Endothelial cell of umbilical vein (primary cell): ENCODE results near the gene SHISA5. TPM values are rescaled to one million over a fixed set of nuclear protein-coding genes. Genes with fewer than 3 reads are reported as not detected.

Experiments
- BruUV-seq: library from RNA; stranded (reverse); fragments of 400-500 nt; replicated peaks from 2 replicates; lab custom pipeline; 2021; lab: Mats Ljungman, UMichigan
- CTCF ChIA-PET: fragments of 300-600, 350-600 bp; sonication (Branson Sonifier 250); formaldehyde crosslinking; loops from one replicate; lab custom pipeline; 2021; ENCODE audit warnings: antibody characterized with exemption, inconsistent platforms; lab: Charles Lee
- POLR2A ChIA-PET: fragments of 300-600, 350-600 bp; sonication (Branson Sonifier 250); formaldehyde crosslinking; loops from one replicate; lab custom pipeline; 2021; ENCODE audit warnings: antibody characterized with exemption, inconsistent platforms; lab: Charles Lee
- DNase-seq: peaks from one replicate; pipeline ENCODE4 v3.0.0-alpha.2; 2011; ENCODE audit warnings: low read depth, low spot score
- FAIRE-seq: peaks from 2 replicates; lab custom pipeline; 2011; peaks lifted over from hg19 to GRCh38; lab: Jason Lieb, UNC
- H2AFZ ChIP-seq: 2 replicates; pipeline ENCODE4 v1.6.0; 2012; ENCODE audit warnings: low read depth, low read length, control low read depth, inconsistent platforms
- H3K27ac ChIP-seq: 2 replicates; pipeline ENCODE4 v1.5.1; 2011; ENCODE audit warnings: low read depth, mild to moderate bottlenecking, control low read depth, low read length, moderate library complexity; ENCODE audit not compliant: insufficient read depth
- H3K27me3 ChIP-seq, 2 experiments: 2 replicates each; pipeline versions ENCODE4 v1.6.0 to v1.6.1; 2011; ENCODE audit warnings: low read length in 2 of 2, mixed read lengths in 1 of 2; ENCODE audit not compliant: control insufficient read depth in 2 of 2, insufficient read depth in 2 of 2
- H3K36me3 ChIP-seq, 2 experiments: 2 replicates in 1 of 2; 3 replicates in 1 of 2; pipeline ENCODE4 v1.5.1; 2011; ENCODE audit warnings: low read length in 2 of 2, mild to moderate bottlenecking in 1 of 2, moderate library complexity in 1 of 2; ENCODE audit not compliant: control insufficient read depth in 2 of 2, insufficient read depth in 2 of 2; ENCODE audit errors: extremely low read depth in 1 of 2
- H3K4me1 ChIP-seq: 3 replicates; pipeline ENCODE4 v1.5.1; 2011; ENCODE audit warnings: mild to moderate bottlenecking, low read length; ENCODE audit not compliant: control insufficient read depth, insufficient read depth; ENCODE audit errors: extremely low read depth
- H3K4me2 ChIP-seq: 2 replicates; pipeline ENCODE4 v1.6.1; 2011; ENCODE audit warnings: low read length, control low read depth, mixed read lengths; ENCODE audit not compliant: insufficient read depth
- H3K4me3 ChIP-seq, 3 experiments: fragments of 200-600 bp in 1 of 3; sonication (generic), shearing (Covaris generic) in 1 of 3; replicated peaks in 1 of 3; 2 replicates each; pipeline ENCODE4 v1.5.1; 2011 to 2016; ENCODE audit warnings: control low read depth in 3 of 3, low read length in 3 of 3, mild to moderate bottlenecking in 2 of 3, inconsistent platforms in 1 of 3, low read depth in 1 of 3, moderate library complexity in 1 of 3; ENCODE audit not compliant: insufficient read depth in 1 of 3
- H3K79me2 ChIP-seq: 2 replicates; pipeline ENCODE4 v1.6.0; 2012; ENCODE audit warnings: low read length, inconsistent platforms; ENCODE audit not compliant: control insufficient read depth, insufficient read depth
- H3K9ac ChIP-seq: replicated peaks from 2 replicates; pipeline ENCODE3; 2011; ENCODE audit warnings: low read length, control low read depth; ENCODE audit not compliant: insufficient read depth; ENCODE audit errors: extremely low read depth
- H3K9me1 ChIP-seq: replicated peaks from 3 replicates; pipeline ENCODE4 v1.6.0; 2011; ENCODE audit warnings: mild to moderate bottlenecking, low read length; ENCODE audit not compliant: control insufficient read depth, insufficient read depth; ENCODE audit errors: extremely low read depth
- H3K9me3 ChIP-seq: replicated peaks from 2 replicates; pipeline ENCODE4 v1.5.1; 2012; ENCODE audit warnings: low read length, inconsistent platforms; ENCODE audit not compliant: control insufficient read depth, insufficient read depth
- H4K20me1 ChIP-seq: replicated peaks from 2 replicates; pipeline ENCODE3; 2011; ENCODE audit warnings: mild to moderate bottlenecking, low read length; ENCODE audit not compliant: control insufficient read depth, insufficient read depth; ENCODE audit errors: extremely low read depth
- EZH2 ChIP-seq: IDR thresholded peaks from 2 replicates; pipeline ENCODE4 v1.6.1; 2012; ENCODE audit warnings: borderline replicate concordance, low read depth, mild to moderate bottlenecking, moderate library complexity, low read length, inconsistent platforms; ENCODE audit not compliant: severe bottlenecking
- FOS ChIP-seq: IDR thresholded peaks from 2 replicates; pipeline ENCODE4 v1.6.1; 2011; ENCODE audit warnings: mild to moderate bottlenecking, low read length, moderate library complexity, borderline replicate concordance; ENCODE audit not compliant: insufficient read depth
- GATA2 ChIP-seq: IDR thresholded peaks from 2 replicates; pipeline ENCODE4 v1.7.0; 2011; ENCODE audit warnings: low read depth, mild to moderate bottlenecking, moderate library complexity, mixed read lengths, low read length; ENCODE audit not compliant: insufficient read length, insufficient read depth
- JUN ChIP-seq: IDR thresholded peaks from 2 replicates; pipeline ENCODE4 v1.6.1; 2011; ENCODE audit warnings: borderline replicate concordance, low read depth; ENCODE audit not compliant: insufficient read length, insufficient read depth
- MAX ChIP-seq: IDR thresholded peaks from 2 replicates; pipeline ENCODE4 v1.6.1; 2011; ENCODE audit not compliant: insufficient read depth, insufficient read length
- MYC ChIP-seq: IDR thresholded peaks from one replicate; pipeline ENCODE4 v1.6.1; 2011; ENCODE audit warnings: mild to moderate bottlenecking, low read depth, low read length
- POLR2A ChIP-seq: IDR thresholded peaks from 2 replicates; pipeline ENCODE4 v1.6.1; 2012; ENCODE audit warnings: low read depth, mild to moderate bottlenecking, control low read depth, low read length
- POLR2AphosphoS5 ChIP-seq: IDR thresholded peaks from 2 replicates; pipeline ENCODE4 v1.6.1; 2012; ENCODE audit warnings: low read depth, mild to moderate bottlenecking, control low read depth, low read length, moderate library complexity; ENCODE audit not compliant: insufficient read depth
- dilution Hi-C: fragments of 300-500 bp; cut with MboI; formaldehyde crosslinking; loops from one replicate; pipeline ENCODE4 v1.15.0; 2019; ENCODE audit warnings: low sequenced_read_pairs; ENCODE audit not compliant: extremely low pct_ligation_motif_present
- intact Hi-C: fragments of 100-400 bp; cut with micrococcal nuclease; formaldehyde crosslinking; loops from one replicate; pipeline ENCODE4 v1.10.0; 2022
- polyA plus RNA-seq, 4 experiments: library from polyadenylated mRNA; depleted of rRNA in 3 of 4; stranded (reverse) in 3 of 4; unstranded in 1 of 4; fragments of >200 nt; gene quantifications; 2 replicates each; pipeline versions ENCODE4 v1.2.1 to v1.2.3, GENCODE V29; 2011 to 2012; ENCODE audit warnings: missing spikeins in 1 of 4
- total RNA-seq: library from RNA; stranded (reverse); gene quantifications from 2 replicates; pipeline ENCODE4 v1.2.3, GENCODE V29; 2021
- TF ChIP-seq, protein P1 (sequence below), 2 donors: IDR thresholded peaks; 1 replicate in 1 of 2; 2 replicates in 1 of 2; pipeline ENCODE4 v1.5.1; 2011; ENCODE audit warnings: low read length in 2 of 2, mild to moderate bottlenecking in 2 of 2, moderate library complexity in 2 of 2, control low read depth in 1 of 2, inconsistent platforms in 1 of 2, low read depth in 1 of 2; ENCODE audit not compliant: insufficient read depth in 1 of 2; ENCODE audit errors: extremely low read depth in 1 of 2

Gene SHISA5
- total and polyA plus RNA-seq, 2 donors (not counting 3 experiments of a cell fraction or from before 2014, with no cell fraction given), result 205 to 320 TPM

DNA sequence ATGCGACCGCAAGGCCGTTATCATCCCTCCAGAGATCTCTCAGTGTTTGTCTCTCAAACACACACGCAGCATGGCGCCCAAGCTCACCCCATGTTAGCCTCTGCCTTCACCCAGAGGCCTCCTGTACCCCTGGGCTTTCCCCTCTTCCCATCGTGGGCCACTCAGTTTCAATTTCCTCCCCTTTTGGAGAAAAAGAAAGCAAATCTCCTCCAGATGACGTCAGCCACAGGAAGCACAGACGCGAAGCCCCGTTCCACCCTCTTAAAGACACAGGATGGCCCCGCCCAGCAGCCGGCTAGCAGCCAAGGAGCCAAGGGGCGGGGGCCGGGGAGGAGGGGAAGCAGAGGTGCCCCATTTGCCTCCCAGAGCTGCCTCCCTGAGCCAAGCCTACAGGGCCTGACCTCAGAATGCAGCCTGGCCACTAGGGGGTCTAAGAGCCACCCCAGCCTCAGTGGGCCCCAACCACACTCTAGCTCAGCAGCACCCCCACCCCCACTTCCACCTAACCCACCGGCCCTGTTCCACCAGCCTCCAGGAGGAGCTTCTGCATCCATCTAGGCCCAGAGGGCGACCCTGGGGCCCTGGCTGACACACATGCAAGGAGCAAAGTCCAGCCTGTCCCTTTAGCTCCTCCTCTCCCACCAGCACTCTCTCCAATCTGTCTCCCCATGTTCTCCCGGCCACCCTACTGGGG, 30.9 kb downstream of the SHISA5 start:
- CTCF ChIA-PET, result interaction anchor here (1.0 to 3.9 kb wide), 11 partner anchors 8 to 213 kb away, joined by 3 to 26 read pairs (median 5); partner anchors contain the start of genes CCDC51, SHISA5 and TMA7
- FAIRE-seq, result peak; percentile 96
- POLR2A ChIA-PET, result interaction anchor here (0.6 to 0.7 kb wide), 3 partner anchors 27 to 44 kb away, joined by 4 to 8 read pairs (median 4); no protein-coding TSS in a partner anchor

More for the DNA sequence above, 30.9 kb downstream of the SHISA5 start:
- BruUV-seq, result no TSS peak
- no peaks in the 10 kb centered on the region for H3K9me3 ChIP-seq
- H3K36me3 ChIP-seq, result peaks cover 0 to 31% of the 10 kb centered on the region in 2 experiments
- intact Hi-C loops (loop anchor here (1.0 kb wide), 3 partner anchors 8 to 73 kb away; no protein-coding TSS in a partner anchor), dilution Hi-C loops (no loop called here)
- H3K4me1 ChIP-seq, result peaks cover 10% of the 10 kb centered on the region
- DNase-seq, result peak; percentile 90
- H4K20me1 ChIP-seq, result no peaks in the 10 kb centered on the region
- no peaks in the 10 kb centered on the region for H3K27me3 ChIP-seq
- no peak for TF ChIP-seq GATA2
- no peak for TF ChIP-seq MYC
- peak; percentile 91 for TF ChIP-seq POLR2A
- no peak for TF ChIP-seq EZH2
- TF ChIP-seq JUN, result peak; percentile 69
- TF ChIP-seq FOS, result no peak
- TF ChIP-seq, protein P1, sequence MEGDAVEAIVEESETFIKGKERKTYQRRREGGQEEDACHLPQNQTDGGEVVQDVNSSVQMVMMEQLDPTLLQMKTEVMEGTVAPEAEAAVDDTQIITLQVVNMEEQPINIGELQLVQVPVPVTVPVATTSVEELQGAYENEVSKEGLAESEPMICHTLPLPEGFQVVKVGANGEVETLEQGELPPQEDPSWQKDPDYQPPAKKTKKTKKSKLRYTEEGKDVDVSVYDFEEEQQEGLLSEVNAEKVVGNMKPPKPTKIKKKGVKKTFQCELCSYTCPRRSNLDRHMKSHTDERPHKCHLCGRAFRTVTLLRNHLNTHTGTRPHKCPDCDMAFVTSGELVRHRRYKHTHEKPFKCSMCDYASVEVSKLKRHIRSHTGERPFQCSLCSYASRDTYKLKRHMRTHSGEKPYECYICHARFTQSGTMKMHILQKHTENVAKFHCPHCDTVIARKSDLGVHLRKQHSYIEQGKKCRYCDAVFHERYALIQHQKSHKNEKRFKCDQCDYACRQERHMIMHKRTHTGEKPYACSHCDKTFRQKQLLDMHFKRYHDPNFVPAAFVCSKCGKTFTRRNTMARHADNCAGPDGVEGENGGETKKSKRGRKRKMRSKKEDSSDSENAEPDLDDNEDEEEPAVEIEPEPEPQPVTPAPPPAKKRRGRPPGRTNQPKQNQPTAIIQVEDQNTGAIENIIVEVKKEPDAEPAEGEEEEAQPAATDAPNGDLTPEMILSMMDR (IDR thresholded peaks at IDR 0.05; ENCODE audit: extremely low read depth in 1 of 2, insufficient read depth in 1 of 2, low read depth in 1 of 2, low read length in 2 of 2), result peak; percentile 34 to 56
- no peak for TF ChIP-seq MAX
- peak; percentile 75 for TF ChIP-seq POLR2AphosphoS5
- peak overlapping the region; percentile 95 for H3K27ac ChIP-seq
- H3K4me2 ChIP-seq, result peak overlapping the region; percentile 71
- peak overlapping the region; percentile 52 to 98 (median 98) for H3K4me3 ChIP-seq
- peak overlapping the region; percentile 98 for H3K9ac ChIP-seq
- peaks cover 43% of the 10 kb centered on the region for H3K79me2 ChIP-seq
- peak overlapping the region; percentile 66 for H2AFZ ChIP-seq
- H3K9me1 ChIP-seq, result no peaks in the 10 kb centered on the region
